ENCODE measurements around the gene CUL4A. TPM values are rescaled to one million over a fixed set of nuclear protein-coding genes. Genes with fewer than 3 reads are reported as not detected.
A peak's percentile ranks its signal among the peaks of the same experiment; 100 is the strongest.

CUL4A gene
- total and polyA plus RNA-seq, 9 of the 15 experiments (the other 6 are each of a cell fraction or from before 2014, with no cell fraction given), result 21.1 to 92.0 (median 63.2) TPM

- no peak for TF ChIP-seq SPI1 (IDR thresholded peaks at IDR 0.05; ENCODE audit: borderline replicate concordance, low read depth, low read length)
- no peak for TF ChIP-seq NFATC3 (IDR thresholded peaks at IDR 0.05)
- TF ChIP-seq NFIX (CRISPR knock-in tag; IDR thresholded peaks at IDR 0.05; ENCODE audit: low read depth), result no peak
- no peak for TF ChIP-seq HNRNPH1 (optimal IDR thresholded peaks at IDR 0.05; ENCODE audit: low read depth, low read length)
- peak; percentile 73 for TF ChIP-seq MEF2A (IDR thresholded peaks at IDR 0.05; ENCODE audit: control insufficient read depth, low read depth, low read length)
- TF ChIP-seq ZNF778 (CRISPR knock-in tag; IDR thresholded peaks at IDR 0.05), result no peak
- TF ChIP-seq TBP (optimal IDR thresholded peaks at IDR 0.05; ENCODE audit: low read depth, low read length), result no peak
- no peak for TF ChIP-seq NFIC (IDR thresholded peaks at IDR 0.05)
- no peak for TF ChIP-seq ZNF384 (IDR thresholded peaks at IDR 0.05; ENCODE audit: low read depth, low read length)
- TF ChIP-seq SRSF7 (optimal IDR thresholded peaks at IDR 0.05; ENCODE audit: low read depth, low read length), result no peak
- no peak for TF ChIP-seq WHSC1 (IDR thresholded peaks at IDR 0.05; ENCODE audit: low read length)
- TF ChIP-seq ZNF507 (tag; conservative IDR thresholded peaks at IDR 0.05), result no peak
- no peak for TF ChIP-seq E2F1 (CRISPR knock-in tag; IDR thresholded peaks at IDR 0.05)
- no peak for TF ChIP-seq U2AF1 (optimal IDR thresholded peaks at IDR 0.05; ENCODE audit: low read depth, low read length)
- TF ChIP-seq NFE2 (IDR thresholded peaks at IDR 0.05; ENCODE audit: low read depth), result peak; percentile 86
- no peak for TF ChIP-seq ZNF518B (CRISPR knock-in tag; IDR thresholded peaks at IDR 0.05)
- TF ChIP-seq ETV6 (IDR thresholded peaks at IDR 0.05; ENCODE audit: borderline replicate concordance in 1 of 2, low read depth in 2 of 2, low read length in 1 of 2), result no peak
- TF ChIP-seq ETV6 (CRISPR knock-in tag; IDR thresholded peaks at IDR 0.05; ENCODE audit: borderline replicate concordance), result no peak
- no peak for TF ChIP-seq RFX1 (IDR thresholded peaks at IDR 0.05)
- no peak for TF ChIP-seq CAMTA2 (CRISPR knock-in tag; conservative IDR thresholded peaks at IDR 0.05)
- no peak for TF ChIP-seq SAFB (IDR thresholded peaks at IDR 0.05; ENCODE audit: borderline replicate concordance, low read depth, low read length)
- TF ChIP-seq BACH1 (tag; IDR thresholded peaks at IDR 0.05), result peak; percentile 93
- no peak for TF ChIP-seq FOXJ3 (CRISPR knock-in tag; IDR thresholded peaks at IDR 0.05)
- TF ChIP-seq ZNF764 (CRISPR knock-in tag; IDR thresholded peaks at IDR 0.05; ENCODE audit: low read depth), result no peak
- no peak for TF ChIP-seq RUNX1 (IDR thresholded peaks at IDR 0.05; ENCODE audit: low read depth)
- TF ChIP-seq EHMT2 (IDR thresholded peaks at IDR 0.05), result no peak
These were observed 7.0 kb downstream of the CUL4A start (continued) for GRCh38 chr13:113216254-113217048.

Data from K562 (cell line).